Measurements from ENCODE around the gene ARL3.

Gene ARL3

DNA sequence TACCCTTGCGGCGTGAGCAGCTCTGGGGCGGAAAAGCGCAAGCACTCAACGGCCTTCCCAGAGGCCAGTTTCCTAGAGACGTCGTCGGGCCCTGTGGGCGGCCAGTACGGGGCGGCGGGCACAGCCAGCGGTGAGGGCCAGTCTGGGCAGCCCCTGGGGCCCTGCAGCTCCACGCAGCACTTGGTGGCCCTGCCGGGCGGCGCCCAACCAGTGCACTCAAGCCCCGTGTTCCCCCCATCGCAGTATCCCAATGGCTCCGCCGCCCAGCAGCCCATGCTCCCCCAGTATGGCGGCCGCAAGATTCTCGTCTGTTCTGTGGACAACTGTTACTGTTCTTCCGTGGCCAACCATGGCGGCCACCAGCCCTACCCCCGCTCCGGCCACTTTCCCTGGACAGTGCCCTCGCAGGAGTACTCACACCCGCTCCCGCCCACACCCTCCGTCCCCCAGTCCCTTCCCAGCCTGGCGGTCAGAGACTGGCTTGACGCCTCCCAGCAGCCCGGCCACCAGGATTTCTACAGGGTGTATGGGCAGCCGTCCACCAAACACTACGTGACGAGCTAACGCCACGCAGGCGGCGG, 57.3 kb downstream of the ARL3 start:
- no peak overlapping the region for H3K4me3 ChIP-seq (ENCODE audit: low read depth, low read length)
- TF ChIP-seq, protein P1, sequence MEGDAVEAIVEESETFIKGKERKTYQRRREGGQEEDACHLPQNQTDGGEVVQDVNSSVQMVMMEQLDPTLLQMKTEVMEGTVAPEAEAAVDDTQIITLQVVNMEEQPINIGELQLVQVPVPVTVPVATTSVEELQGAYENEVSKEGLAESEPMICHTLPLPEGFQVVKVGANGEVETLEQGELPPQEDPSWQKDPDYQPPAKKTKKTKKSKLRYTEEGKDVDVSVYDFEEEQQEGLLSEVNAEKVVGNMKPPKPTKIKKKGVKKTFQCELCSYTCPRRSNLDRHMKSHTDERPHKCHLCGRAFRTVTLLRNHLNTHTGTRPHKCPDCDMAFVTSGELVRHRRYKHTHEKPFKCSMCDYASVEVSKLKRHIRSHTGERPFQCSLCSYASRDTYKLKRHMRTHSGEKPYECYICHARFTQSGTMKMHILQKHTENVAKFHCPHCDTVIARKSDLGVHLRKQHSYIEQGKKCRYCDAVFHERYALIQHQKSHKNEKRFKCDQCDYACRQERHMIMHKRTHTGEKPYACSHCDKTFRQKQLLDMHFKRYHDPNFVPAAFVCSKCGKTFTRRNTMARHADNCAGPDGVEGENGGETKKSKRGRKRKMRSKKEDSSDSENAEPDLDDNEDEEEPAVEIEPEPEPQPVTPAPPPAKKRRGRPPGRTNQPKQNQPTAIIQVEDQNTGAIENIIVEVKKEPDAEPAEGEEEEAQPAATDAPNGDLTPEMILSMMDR (IDR thresholded peaks at IDR 0.05; ENCODE audit: borderline replicate concordance, insufficient read depth, low read depth, low read length): no peak

DNA sequence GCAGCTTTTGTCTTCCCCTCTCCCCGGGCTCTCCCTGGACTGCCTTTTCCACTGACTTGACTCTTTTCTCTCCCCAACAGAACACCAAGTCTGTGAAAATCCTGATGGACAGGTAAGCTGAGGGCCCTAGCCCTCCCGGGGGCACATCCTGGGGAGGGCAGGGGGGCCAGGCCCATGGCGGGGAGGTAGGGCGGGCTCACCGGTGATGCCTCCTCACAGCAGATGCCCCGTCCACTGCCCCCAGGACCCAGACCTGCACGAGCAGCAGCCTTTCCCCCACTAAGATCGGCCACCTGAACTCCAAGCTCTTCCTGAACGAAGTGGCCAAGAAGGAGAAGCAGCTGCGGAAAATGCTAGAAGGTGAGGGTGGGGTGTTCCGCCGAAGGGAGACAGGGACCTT, 58.2 kb downstream of the ARL3 start:
- TF ChIP-seq, protein P1 (IDR thresholded peaks at IDR 0.05; ENCODE audit: borderline replicate concordance, insufficient read depth, low read depth, low read length): no peak

DNA sequence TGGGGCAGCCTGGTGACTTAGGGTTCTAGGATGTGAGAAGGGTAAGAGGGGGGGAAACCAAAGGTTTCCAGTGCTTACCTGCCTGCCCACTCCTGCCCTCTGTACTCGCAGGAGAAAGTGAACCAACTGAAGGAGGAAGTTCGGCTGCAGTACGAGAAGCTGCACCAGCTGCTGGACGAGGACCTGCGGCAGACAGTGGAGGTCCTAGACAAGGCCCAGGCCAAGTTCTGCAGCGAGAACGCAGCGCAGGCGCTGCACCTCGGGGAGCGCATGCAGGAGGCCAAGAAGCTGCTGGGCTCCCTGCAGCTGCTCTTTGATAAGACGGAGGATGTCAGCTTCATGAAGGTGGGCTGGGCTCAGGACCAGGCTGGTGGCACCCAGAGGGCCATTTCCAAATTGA, 59.2 kb downstream of the ARL3 start:
- TF ChIP-seq, protein P1 (IDR thresholded peaks at IDR 0.05; ENCODE audit: borderline replicate concordance, insufficient read depth, low read depth, low read length): no peak
- no peak overlapping the region for H3K4me3 ChIP-seq (ENCODE audit: low read depth, low read length)

More for the DNA sequence above, 58.2 kb downstream of the ARL3 start:
- no peak overlapping the region for H3K4me3 ChIP-seq (ENCODE audit: low read depth, low read length)

DNA sequence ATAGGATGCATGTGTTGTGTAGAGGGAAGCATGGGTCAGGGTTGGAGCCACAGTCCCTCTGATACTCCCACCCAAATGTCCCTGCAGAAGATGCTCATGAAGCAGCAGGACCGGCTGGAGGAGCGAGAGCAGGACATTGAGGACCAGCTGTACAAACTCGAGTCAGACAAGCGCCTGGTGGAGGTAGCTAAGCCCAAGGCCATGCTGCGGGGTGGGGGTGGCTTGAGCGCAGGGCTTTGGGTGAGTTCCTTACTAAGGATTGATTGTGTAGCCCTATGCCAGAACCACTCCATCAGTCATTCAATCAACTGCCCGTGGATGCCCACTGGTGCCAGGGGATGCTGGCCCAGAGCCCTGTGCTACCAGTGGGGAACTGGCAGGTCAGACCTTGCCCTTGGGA, 59.6 kb downstream of the ARL3 start:
- H3K4me3 ChIP-seq (ENCODE audit: low read depth, low read length): no peak overlapping the region
- TF ChIP-seq, protein P1 (IDR thresholded peaks at IDR 0.05; ENCODE audit: borderline replicate concordance, insufficient read depth, low read depth, low read length): no peak

DNA sequence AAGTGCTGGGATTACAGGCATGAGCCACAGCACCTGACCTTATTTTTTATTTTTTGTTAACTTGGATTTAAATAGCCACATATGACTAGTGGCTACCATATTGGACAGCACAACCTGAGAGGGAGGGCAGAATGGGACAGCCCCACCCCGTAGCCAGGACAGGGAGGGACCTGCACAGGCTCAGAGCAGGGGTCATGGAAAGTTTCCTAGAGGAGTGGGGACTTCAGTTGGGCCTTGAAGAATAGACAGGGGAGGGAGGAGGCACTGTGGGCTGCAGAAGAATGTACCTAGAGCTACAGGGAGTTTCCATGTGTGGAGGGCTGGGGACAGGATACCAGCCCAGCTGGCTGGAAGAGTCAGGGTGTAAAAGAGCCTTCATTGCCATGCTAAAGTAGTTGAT, 61.1 kb downstream of the ARL3 start:
- no peak overlapping the region for H3K4me3 ChIP-seq (ENCODE audit: low read depth, low read length)
- TF ChIP-seq, protein P1 (IDR thresholded peaks at IDR 0.05; ENCODE audit: borderline replicate concordance, insufficient read depth, low read depth, low read length): no peak

DNA sequence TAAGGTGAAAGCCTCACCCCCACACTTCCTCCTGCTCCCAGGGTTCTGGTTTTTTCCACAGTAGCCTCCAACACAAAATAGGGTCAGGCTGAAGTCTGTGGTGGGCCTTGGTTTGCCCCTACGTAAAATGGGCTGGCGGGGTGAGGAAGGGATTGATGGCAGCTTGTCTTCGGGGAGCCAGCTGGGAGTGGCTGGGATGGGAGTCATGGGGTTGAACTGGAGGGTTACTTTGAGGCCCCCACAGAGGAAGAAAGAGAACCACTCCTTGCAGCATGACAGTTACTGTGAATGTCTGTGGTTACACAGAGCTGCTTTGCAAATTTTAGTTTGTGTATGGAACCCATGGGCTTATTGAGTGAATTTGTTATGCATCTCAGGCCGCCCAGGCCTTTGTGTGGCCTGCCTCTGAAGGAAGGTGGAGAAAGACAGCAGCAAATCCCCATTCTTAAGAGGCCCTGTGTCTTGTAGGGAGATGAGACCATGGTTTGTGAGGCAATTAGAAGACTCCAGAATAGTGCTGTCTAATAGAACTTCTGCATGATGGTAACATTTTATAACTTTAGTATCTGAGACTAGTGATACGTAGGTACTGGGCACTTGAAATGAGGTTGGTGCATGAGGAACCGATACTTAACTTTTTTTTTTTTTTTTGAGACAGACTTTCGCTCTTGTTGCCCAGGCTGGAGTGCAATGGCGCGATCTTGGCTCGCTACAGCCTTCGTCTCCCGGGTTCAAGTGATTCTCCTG, 61.9 kb downstream of the ARL3 start:
- TF ChIP-seq, protein P1 (IDR thresholded peaks at IDR 0.05; ENCODE audit: borderline replicate concordance, insufficient read depth, low read depth, low read length): no peak

More for the DNA sequence above, 61.9 kb downstream of the ARL3 start:
- peak overlapping the region; percentile 37 for H3K4me3 ChIP-seq (ENCODE audit: low read depth, low read length)
